ENCODE measurements around the gene UTF1.

Gene UTF1

GRCh38 chr10:133276100-133276434, 46.0 kb downstream of the UTF1 start:
- no peak for DNase-seq

GRCh38 chr10:133276435-133277201, 46.6 kb downstream of the UTF1 start, which contains the start of gene ADAM8:
TSS of gene ADAM8 (minus strand) at chr10:133276868. CDS start at chr10:133276817, 51 bp downstream.
- DNase-seq = no peak

GRCh38 chr10:133277277-133277992, 47.4 kb downstream of the UTF1 start:
- DNase-seq = no peak

GRCh38 chr10:133277993-133278576, 48.1 kb downstream of the UTF1 start:
- no peak for DNase-seq

GRCh38 chr10:133278577-133279265, 48.7 kb downstream of the UTF1 start:
- DNase-seq = peak in 5 of 56 donors; percentile 8 to 35 (median 21)

- no peak for DNase-seq
Measured at GRCh38 chr10:133279326-133280226, 49.6 kb downstream of the UTF1 start.

- DNase-seq = no peak
Measured at GRCh38 chr10:133280391-133281059, 50.5 kb downstream of the UTF1 start.

GRCh38 chr10:133281084-133281483, 51.1 kb downstream of the UTF1 start:
- DNase-seq = no peak

All from amygdala (tissue), 56 donors.